SK-N-SH treated with all-trans-retinoic acid at 6 μM for 48 hours (cell line): ENCODE data around the gene NADK2.

Experiments used
- ATAC-seq: fragments of 200-7000 bp; cut with Tn5 transposase; 3 replicates; pipeline ENCODE4 v1.9.1; 2020; ENCODE audit warnings: mild to moderate bottlenecking, moderate library complexity
- ARNTL ChIP-seq: fragments of 450-650 bp; formaldehyde crosslinking; IDR thresholded peaks from 2 replicates; pipeline ENCODE4 v1.5.0; 2020; ENCODE audit warnings: low read depth, mild to moderate bottlenecking, moderate library complexity, borderline replicate concordance
- CREB5 ChIP-seq: fragments of 250-450 bp; sonication (Bioruptor Pico); IDR thresholded peaks from 2 replicates; pipeline ENCODE4 v1.5.1; 2020; ENCODE audit warnings: low read depth, mild to moderate bottlenecking, moderate library complexity
- CSDC2 ChIP-seq: fragments of 250-450 bp; sonication (Bioruptor Pico); IDR thresholded peaks from 2 replicates; pipeline ENCODE4 v1.5.0; 2020; ENCODE audit warnings: mild to moderate bottlenecking, moderate library complexity
- CSRNP3 ChIP-seq: fragments of 250-450 bp; sonication (Bioruptor Pico); IDR thresholded peaks from 2 replicates; pipeline ENCODE4 v1.5.1; 2021; ENCODE audit warnings: mild to moderate bottlenecking, moderate library complexity
- ESRRG ChIP-seq: fragments of 250-450 bp; sonication (Bioruptor Pico); IDR thresholded peaks from 2 replicates; pipeline ENCODE4 v1.6.1; 2021; ENCODE audit warnings: mild to moderate bottlenecking
- GLIS3 ChIP-seq: fragments of 250-450 bp; sonication (Bioruptor Pico); IDR thresholded peaks from 2 replicates; pipeline ENCODE4 v1.5.0; 2020; ENCODE audit warnings: mild to moderate bottlenecking, moderate library complexity
- ISL1 ChIP-seq: fragments of 250-450 bp; sonication (Bioruptor Pico); IDR thresholded peaks from 2 replicates; pipeline ENCODE4 v2.1.2; 2022; ENCODE audit warnings: mild to moderate bottlenecking, moderate library complexity
- OSR1 ChIP-seq: fragments of 250-450 bp; sonication (Bioruptor Pico); IDR thresholded peaks from 2 replicates; pipeline ENCODE4 v1.8.0; 2022; ENCODE audit warnings: moderate library complexity, mild to moderate bottlenecking, inconsistent platforms
- PATZ1 ChIP-seq: fragments of 250-450 bp; sonication (Bioruptor Pico); IDR thresholded peaks from 2 replicates; pipeline ENCODE4 v1.8.0; 2020; ENCODE audit warnings: mild to moderate bottlenecking, moderate library complexity, borderline replicate concordance
- POU6F1 ChIP-seq: fragments of 250-450 bp; sonication (Bioruptor Pico); IDR thresholded peaks from 2 replicates; pipeline ENCODE4 v1.8.0; 2021; ENCODE audit warnings: low read depth, mild to moderate bottlenecking, moderate library complexity, borderline replicate concordance
- PPARA ChIP-seq: fragments of 250-450 bp; sonication (Bioruptor Pico); IDR thresholded peaks from 2 replicates; pipeline ENCODE4 v1.5.0; 2020; ENCODE audit warnings: mild to moderate bottlenecking, borderline replicate concordance
- TCF4 ChIP-seq: fragments of 250-450 bp; sonication (Bioruptor Pico); IDR thresholded peaks from 2 replicates; pipeline ENCODE4 v1.8.0; 2021; ENCODE audit warnings: mild to moderate bottlenecking, moderate library complexity, borderline replicate concordance
- TOX ChIP-seq: fragments of 250-450 bp; sonication (Bioruptor Pico); IDR thresholded peaks from 2 replicates; pipeline ENCODE4 v1.8.0; 2021; ENCODE audit warnings: mild to moderate bottlenecking, moderate library complexity, borderline replicate concordance
- TSHZ2 ChIP-seq: fragments of 250-450 bp; sonication (Bioruptor Pico); IDR thresholded peaks from 2 replicates; pipeline ENCODE4 v1.5.0; 2020; ENCODE audit warnings: mild to moderate bottlenecking, moderate library complexity
- ZC3H10 ChIP-seq: fragments of 250-450 bp; sonication (Bioruptor Pico); IDR thresholded peaks from 2 replicates; pipeline ENCODE4 v1.5.1; 2021; ENCODE audit warnings: mild to moderate bottlenecking, moderate library complexity
- ZFP3 ChIP-seq: fragments of 250-450 bp; sonication (Bioruptor Pico); IDR thresholded peaks from 2 replicates; pipeline ENCODE4 v1.5.0; 2020; ENCODE audit warnings: mild to moderate bottlenecking, moderate library complexity
- ZFP30 ChIP-seq: fragments of 450-650 bp; formaldehyde crosslinking; IDR thresholded peaks from 2 replicates; pipeline ENCODE4 v1.5.0; 2022; ENCODE audit warnings: mild to moderate bottlenecking, moderate library complexity
- ZNF565 ChIP-seq: fragments of 450-650 bp; formaldehyde crosslinking; conservative IDR thresholded peaks from 2 replicates; pipeline ENCODE4 v1.5.0; 2020; ENCODE audit warnings: low read depth, mild to moderate bottlenecking, moderate library complexity
- ZNF70 ChIP-seq: fragments of 450-650 bp; formaldehyde crosslinking; IDR thresholded peaks from 2 replicates; pipeline ENCODE4 v1.5.0; 2020; ENCODE audit warnings: mild to moderate bottlenecking, moderate library complexity
- ZNF8 ChIP-seq: fragments of 450-650 bp; formaldehyde crosslinking; IDR thresholded peaks from 2 replicates; pipeline ENCODE4 v1.5.0; 2020; ENCODE audit warnings: mild to moderate bottlenecking, moderate library complexity

Gene NADK2

DNA sequence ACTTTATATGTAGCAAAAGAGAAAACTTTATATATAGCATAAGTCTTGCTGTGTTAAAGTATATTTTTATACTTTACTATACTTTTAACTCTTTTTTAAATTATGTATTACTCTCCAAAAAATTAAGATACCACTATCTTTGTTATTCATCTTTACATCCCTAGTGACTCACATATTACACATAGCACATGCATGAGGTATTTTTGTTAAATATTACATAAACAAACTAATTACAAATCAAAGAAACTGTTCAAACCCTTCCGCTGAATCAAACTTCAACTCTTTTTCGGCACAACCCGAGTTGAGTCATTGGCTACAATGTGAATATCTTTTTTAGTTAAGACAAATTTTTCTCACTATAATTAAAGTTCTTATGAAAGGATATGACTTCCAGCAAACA lies 32.1 kb downstream of the NADK2 start:
- no peak for ATAC-seq
- 0 out of 2 replicates have a peak, but pooled peaks have one; percentile 21 for TF ChIP-seq ISL1 (CRISPR knock-in tag)
- TF ChIP-seq TCF4: no peak
- TF ChIP-seq, all 23 proteins: peak for 1

DNA sequence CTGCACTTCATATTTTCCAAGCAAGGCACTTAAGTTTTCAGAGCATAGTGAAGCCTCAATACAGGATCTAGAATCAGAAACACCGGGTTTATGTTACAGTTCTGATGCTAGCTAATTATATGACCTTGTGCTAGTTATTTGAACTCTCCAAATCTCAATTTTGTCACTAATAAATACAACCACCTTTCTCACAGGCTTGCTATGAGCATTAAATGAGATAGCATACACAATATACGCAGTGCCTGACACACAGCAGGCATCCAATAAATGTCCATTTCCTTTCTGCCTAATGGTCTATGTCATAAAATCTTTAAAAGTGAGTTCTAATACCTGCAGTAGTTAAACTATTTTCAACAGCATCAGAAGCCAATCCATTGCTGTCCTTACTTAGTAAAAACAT lies 32.9 kb downstream of the NADK2 start:
- ATAC-seq: no peak

GRCh38 chr5:36206913-36207312 lies 34.8 kb downstream of the NADK2 start:
- TF ChIP-seq ARNTL (CRISPR knock-in tag) (no peak), CREB5 (CRISPR knock-in tag) (no peak), ZNF565 (CRISPR knock-in tag) (no peak), ISL1 (CRISPR knock-in tag) (no peak), ZNF70 (CRISPR knock-in tag) (no peak), ESRRG (CRISPR knock-in tag) (no peak), OSR1 (no peak), ZFP30 (no peak), ZC3H10 (CRISPR knock-in tag) (no peak), TOX (CRISPR knock-in tag) (no peak), ZFP3 (CRISPR knock-in tag) (no peak), POU6F1 (no peak), TSHZ2 (no peak), PPARA (CRISPR knock-in tag) (no peak), PATZ1 (CRISPR knock-in tag) (no peak), GLIS3 (no peak), CSRNP3 (CRISPR knock-in tag) (no peak)

More for the DNA sequence above, 32.9 kb downstream of the NADK2 start:
- TF ChIP-seq ZFP30 (no peak), CSDC2 (CRISPR knock-in tag) (no peak), ESRRG (CRISPR knock-in tag) (no peak), CREB5 (CRISPR knock-in tag) (no peak), ZNF8 (CRISPR knock-in tag) (no peak), ZC3H10 (CRISPR knock-in tag) (no peak), ISL1 (CRISPR knock-in tag) (no peak)
- TF ChIP-seq, all 23 proteins: peak for 0

More at GRCh38 chr5:36206913-36207312, 34.8 kb downstream of the NADK2 start:
- ATAC-seq: no peak
